DND-41 (cell line): ENCODE measurements around the gene BMPR1A.

Source experiments
- ATAC-seq: fragments of 200-7000 bp; cut with Tn5 transposase; 3 replicates; pipeline ENCODE4 v1.9.1; 2021; ENCODE audit warnings: low read depth; ENCODE audit not compliant: insufficient read depth
- DNase-seq: peaks from one replicate; pipeline ENCODE4 v3.0.0-alpha.2; 2020
- H2AFZ ChIP-seq: 2 replicates; pipeline ENCODE4 v1.6.0; 2012; ENCODE audit warnings: low read depth, low read length
- H3K27ac ChIP-seq: 2 replicates; pipeline ENCODE4 v1.5.1; 2012; ENCODE audit warnings: low read length, inconsistent platforms
- H3K27me3 ChIP-seq: fragments of 200-600 bp; sonication (generic); 2 replicates; pipeline ENCODE4 v1.6.0; 2012; ENCODE audit warnings: low read length, mild to moderate bottlenecking, inconsistent platforms; ENCODE audit not compliant: insufficient read depth, poor library complexity
- H3K36me3 ChIP-seq: 2 replicates; pipeline ENCODE4 v1.5.1; 2012; ENCODE audit warnings: low read length, inconsistent platforms; ENCODE audit not compliant: insufficient read depth
- H3K4me1 ChIP-seq: 2 replicates; pipeline ENCODE4 v1.5.1; 2012; ENCODE audit warnings: mild to moderate bottlenecking, low read length; ENCODE audit not compliant: insufficient read depth
- H3K4me2 ChIP-seq: 2 replicates; pipeline ENCODE4 v1.6.0; 2012; ENCODE audit warnings: mild to moderate bottlenecking, moderate library complexity, low read length, inconsistent platforms; ENCODE audit not compliant: insufficient read depth
- H3K4me3 ChIP-seq, 2 experiments: fragments of 200-600 bp in 1 of 2; shearing (Covaris generic) in 1 of 2; 2 replicates each; pipeline ENCODE4 v1.5.1; 2012 to 2016; ENCODE audit warnings: inconsistent platforms in 2 of 2, low read length in 2 of 2, mild to moderate bottlenecking in 2 of 2, low read depth in 1 of 2, moderate library complexity in 1 of 2
- H3K79me2 ChIP-seq: 2 replicates; pipeline ENCODE4 v1.6.0; 2012; ENCODE audit warnings: low read length, inconsistent platforms; ENCODE audit not compliant: insufficient read depth
- H3K9ac ChIP-seq: 2 replicates; pipeline ENCODE4 v1.6.0; 2012; ENCODE audit warnings: low read depth, mild to moderate bottlenecking, inconsistent platforms, low read length, moderate library complexity
- H3K9me3 ChIP-seq: 2 replicates; pipeline ENCODE4 v1.5.1; 2012; ENCODE audit warnings: low read length, moderate library complexity, mild to moderate bottlenecking, inconsistent platforms; ENCODE audit not compliant: insufficient read depth, severe bottlenecking
- H4K20me1 ChIP-seq: 2 replicates; pipeline ENCODE4 v1.6.0; 2012; ENCODE audit warnings: low read length; ENCODE audit not compliant: insufficient read depth
- CTCF ChIP-seq: IDR thresholded peaks from 2 replicates; pipeline ENCODE4 v1.5.1; 2012; ENCODE audit warnings: borderline replicate concordance, low read length, moderate library complexity, mild to moderate bottlenecking; ENCODE audit not compliant: poor library complexity, severe bottlenecking; ENCODE audit errors: extremely low read depth
- EZH2 ChIP-seq: IDR thresholded peaks from 3 replicates; pipeline ENCODE4 v1.6.1; 2012; ENCODE audit warnings: borderline replicate concordance, low read depth, mild to moderate bottlenecking, moderate library complexity, low read length, inconsistent platforms; ENCODE audit not compliant: severe bottlenecking

Gene BMPR1A

GRCh38 chr10:86708068-86708782, 48.2 kb upstream of the BMPR1A start:
- DNase-seq (no peak), ATAC-seq (no peak)
- H3K36me3 ChIP-seq: no peaks in the 10 kb centered on the region
- no peak overlapping the region for H3K9ac ChIP-seq
- no peaks in the 10 kb centered on the region for H3K79me2 ChIP-seq
- H3K4me2 ChIP-seq: no peak overlapping the region
- peaks cover 24% of the 10 kb centered on the region for H3K4me1 ChIP-seq
- no peaks in the 10 kb centered on the region for H4K20me1 ChIP-seq
- no peaks in the 10 kb centered on the region for H3K9me3 ChIP-seq
- H3K4me3 ChIP-seq: no peak overlapping the region
- H3K27me3 ChIP-seq: no peaks in the 10 kb centered on the region
- no peak overlapping the region for H3K27ac ChIP-seq
- no peak overlapping the region for H2AFZ ChIP-seq
- TF ChIP-seq EZH2 (no peak), CTCF (no peak)

- TF ChIP-seq EZH2 (no peak), CTCF (no peak)
- no peak overlapping the region for H2AFZ ChIP-seq
- no peak overlapping the region for H3K4me2 ChIP-seq
- no peak for ATAC-seq
- H3K4me3 ChIP-seq: no peak overlapping the region
- H3K79me2 ChIP-seq: no peaks in the 10 kb centered on the region
- no peak for DNase-seq
- no peaks in the 10 kb centered on the region for H3K27me3 ChIP-seq
- no peaks in the 10 kb centered on the region for H4K20me1 ChIP-seq
- no peaks in the 10 kb centered on the region for H3K36me3 ChIP-seq
- no peak overlapping the region for H3K27ac ChIP-seq
- H3K4me1 ChIP-seq: peaks cover 24% of the 10 kb centered on the region
- H3K9ac ChIP-seq: no peak overlapping the region
- no peaks in the 10 kb centered on the region for H3K9me3 ChIP-seq
Measured at GRCh38 chr10:86708783-86709380, 47.5 kb upstream of the BMPR1A start.

- Histone ChIP-seq H4K20me1 (no peaks in the 10 kb centered on the region), H3K79me2 (no peaks in the 10 kb centered on the region), H3K9ac (no peak overlapping the region), H3K27me3 (no peaks in the 10 kb centered on the region), H3K27ac (no peak overlapping the region), H3K36me3 (no peaks in the 10 kb centered on the region), H3K4me1 (peaks cover 24% of the 10 kb centered on the region), H2AFZ (peak overlapping the region; percentile 11; the same call in 1 of the 2 replicates), H3K4me2 (peak overlapping the region; percentile 86), H3K4me3 (peak overlapping the region in 1 of 2 experiments; percentile 73; a peak in 1 of 4 replicates), H3K9me3 (no peaks in the 10 kb centered on the region)
- TF ChIP-seq CTCF (no peak), EZH2 (no peak)
- ATAC-seq: no peak
- no peak for DNase-seq
Measured at GRCh38 chr10:86709396-86710185, 46.8 kb upstream of the BMPR1A start.
